ENCODE measurements around the gene TMCO5A.

- TF ChIP-seq GATA3 (IDR thresholded peaks at IDR 0.05; ENCODE audit: low read depth, low read length) = no peak
- TF ChIP-seq GATA2 (IDR thresholded peaks at IDR 0.05; ENCODE audit: low read depth, low read length) = no peak
Observed at GRCh38 chr15:37934340-37934739, at the start of gene TMCO5A.

All from SH-SY5Y (cell line).